Measurements from ENCODE around the gene PCSK4.
"Not testable (repeated sequence)": the region's sequence is repeated elsewhere in the genome, so short reads cannot be mapped to it uniquely, and the experiment has no call there.

The PCSK4 gene

DNA sequence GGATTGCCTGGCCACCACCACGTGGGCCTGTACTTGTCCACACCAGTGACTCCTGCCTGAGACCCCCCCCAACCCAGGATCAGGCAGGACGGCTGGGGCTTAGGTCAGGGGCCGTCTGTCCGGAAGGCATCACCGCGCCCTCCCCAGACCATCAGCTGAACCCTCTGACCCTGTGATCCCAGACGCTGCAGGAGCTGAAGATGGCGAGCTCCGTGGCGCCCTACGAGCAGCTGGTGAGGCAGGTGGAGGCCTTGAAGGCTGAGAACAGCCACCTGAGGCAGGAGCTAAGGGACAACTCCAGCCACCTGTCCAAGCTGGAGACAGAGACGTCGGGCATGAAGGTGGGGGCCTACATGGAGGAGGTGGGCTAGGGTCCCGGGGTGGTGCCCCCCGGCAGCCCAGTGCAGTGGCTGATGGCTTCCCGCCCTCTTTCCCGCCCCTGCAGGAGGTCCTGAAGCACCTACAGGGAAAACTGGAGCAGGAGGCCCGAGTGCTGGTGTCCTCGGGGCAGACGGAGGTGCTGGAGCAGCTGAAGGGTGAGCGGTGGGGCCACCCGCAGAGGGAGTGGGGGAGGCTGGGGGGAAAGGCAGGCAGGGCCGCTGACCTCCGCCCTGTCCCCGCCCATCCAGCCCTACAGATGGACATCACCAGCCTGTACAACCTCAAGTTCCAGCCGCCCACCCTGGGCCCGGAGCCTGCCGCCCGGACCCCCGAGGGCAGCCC lies 37.2 kb downstream of the PCSK4 start:
- no peak for DNase-seq

DNA sequence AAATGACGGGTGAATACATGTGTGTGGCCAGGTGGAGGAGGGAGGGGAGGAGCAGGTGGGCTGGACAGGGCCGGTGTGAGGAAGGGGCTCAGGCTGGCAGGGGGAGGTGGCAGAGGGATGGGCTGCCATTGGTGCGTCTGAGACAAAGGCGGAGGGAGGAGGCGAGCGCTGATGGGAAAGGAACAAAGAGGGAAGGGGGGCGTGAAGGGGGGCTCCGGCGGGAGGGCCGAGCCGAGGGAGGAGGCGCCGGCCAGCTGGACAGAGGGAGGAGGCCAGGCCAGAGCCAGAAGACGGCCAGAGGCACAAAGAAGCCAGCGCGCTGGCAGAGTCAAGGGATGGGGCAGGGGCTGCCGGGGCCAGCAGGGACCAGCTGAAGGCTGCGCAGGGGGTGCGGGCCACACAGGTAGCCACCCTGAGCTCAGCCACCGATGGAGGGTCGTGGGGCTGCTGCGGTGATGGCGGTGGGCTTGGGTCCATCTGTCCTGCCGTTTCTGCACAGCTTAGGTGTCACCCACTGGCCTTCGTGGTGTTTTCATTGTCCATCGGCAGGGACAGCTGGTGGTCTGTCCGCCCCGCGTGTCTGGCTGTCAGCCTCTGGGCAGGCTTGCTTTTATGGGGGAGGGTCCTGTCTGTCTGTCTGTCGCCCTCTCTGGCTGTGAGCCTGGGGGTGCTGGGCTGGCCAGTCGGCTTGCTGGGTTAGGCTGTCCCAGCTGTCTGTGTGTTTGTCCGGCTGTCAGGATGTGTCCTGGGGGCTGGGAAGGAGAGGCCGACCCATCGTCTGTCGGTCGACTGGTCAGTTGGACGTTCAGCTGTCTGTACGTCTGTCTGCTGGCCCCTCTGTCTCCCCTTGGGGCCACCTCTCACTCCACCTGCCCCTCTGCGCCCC lies 38.0 kb downstream of the PCSK4 start:
- no peak for DNase-seq

DNA sequence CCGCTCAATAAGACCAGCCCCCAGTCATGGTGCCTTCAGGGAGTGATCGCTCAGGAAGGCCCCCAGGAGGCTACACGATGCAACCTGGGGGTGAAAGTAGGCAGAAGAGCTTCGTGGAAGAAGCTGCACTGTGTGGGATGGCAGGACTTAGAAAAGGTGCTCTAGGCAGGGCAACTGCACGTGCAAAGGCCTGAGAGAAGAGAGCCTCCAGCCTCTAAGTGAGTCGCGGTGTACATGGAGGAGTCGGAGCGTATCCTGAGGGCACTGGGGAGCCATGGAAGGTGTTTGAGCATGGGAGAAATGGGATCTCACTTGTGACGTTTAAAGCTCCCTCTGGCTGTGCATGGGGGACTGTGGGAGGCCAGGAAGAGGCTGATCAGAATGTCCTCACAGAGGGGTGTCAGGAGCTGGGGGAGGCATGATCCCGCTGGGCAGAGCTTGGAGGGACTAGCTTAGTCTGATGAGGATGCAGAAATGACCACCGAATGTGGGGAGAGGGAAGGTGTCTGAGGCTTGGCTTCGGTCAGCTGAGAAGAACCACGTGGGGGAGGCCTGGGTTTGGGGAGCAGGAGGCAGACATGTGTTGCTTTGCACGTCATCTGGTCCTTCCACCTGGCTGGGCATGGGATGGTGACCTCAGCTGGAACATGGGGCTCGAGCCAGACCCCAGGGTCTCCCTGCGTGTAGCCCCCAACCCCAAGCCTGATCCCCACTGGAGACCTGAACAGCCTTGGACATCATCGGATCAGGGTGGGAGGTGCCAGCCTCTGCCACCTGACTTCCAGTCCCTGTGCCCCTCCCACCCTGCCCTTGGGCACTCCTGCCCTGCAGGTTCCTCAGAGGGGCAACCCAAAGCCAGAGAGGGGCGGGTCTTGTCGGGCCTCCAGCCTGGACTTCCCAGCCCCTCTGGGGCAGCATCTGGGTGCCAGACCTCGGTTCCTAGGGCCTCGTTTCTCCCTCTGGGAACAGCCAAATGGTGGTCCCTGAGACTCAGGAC lies 39.1 kb downstream of the PCSK4 start:
- DNase-seq = no peak

DNA sequence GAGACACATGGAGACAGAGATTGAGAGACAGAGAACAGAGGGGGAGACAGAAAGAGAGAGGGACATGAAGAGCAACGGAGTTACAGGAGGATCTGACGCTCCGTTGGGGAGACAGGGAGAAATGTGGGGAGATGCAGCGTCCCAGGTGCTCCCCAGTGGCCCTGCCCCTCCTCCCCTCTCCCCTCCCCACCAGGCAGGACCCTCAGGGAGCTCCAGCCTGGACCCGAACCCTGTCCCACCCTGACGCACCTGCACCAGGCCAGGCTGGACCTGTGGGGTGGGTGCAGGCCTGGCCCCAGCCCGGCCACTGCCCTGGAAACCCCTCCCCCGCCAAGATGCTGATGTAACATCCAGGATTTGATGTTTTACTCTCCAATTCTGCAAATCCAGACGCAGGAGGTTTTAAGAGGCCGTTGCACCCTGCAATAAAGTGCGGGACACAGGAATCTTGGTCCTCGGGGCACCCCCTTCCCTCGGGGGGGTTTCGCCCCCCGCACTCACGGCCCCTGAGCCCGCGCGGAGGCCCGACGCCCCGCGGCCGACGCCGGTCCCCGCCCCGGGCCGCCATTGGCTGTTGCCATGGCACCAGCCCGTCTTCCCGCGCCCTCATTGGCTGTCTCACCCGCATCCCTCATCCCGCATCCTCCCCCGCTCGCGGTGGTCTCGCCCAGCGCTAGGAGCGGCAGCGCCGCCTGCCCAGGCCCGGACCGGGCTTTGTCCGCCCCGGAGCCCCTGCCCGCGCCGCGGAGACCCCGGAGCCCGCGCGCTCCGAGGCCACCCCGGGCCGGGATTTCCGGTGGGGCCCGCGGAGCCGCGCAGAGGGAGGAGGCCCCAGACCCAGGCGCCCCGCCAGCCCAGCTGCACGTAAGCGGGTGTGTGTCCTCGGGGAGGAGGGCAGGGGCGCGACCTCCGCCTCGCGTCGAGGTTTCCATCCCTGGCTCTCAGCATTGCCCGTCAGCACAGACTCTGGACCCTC lies 40.4 kb downstream of the PCSK4 start, which contains the start of gene APC2:
APC2 (plus strand) TSS at position 655 of the 976 bp plus-strand sequence. CDS start 2,881 bp downstream, outside the sequence.
- DNase-seq = peak; percentile 43

DNA sequence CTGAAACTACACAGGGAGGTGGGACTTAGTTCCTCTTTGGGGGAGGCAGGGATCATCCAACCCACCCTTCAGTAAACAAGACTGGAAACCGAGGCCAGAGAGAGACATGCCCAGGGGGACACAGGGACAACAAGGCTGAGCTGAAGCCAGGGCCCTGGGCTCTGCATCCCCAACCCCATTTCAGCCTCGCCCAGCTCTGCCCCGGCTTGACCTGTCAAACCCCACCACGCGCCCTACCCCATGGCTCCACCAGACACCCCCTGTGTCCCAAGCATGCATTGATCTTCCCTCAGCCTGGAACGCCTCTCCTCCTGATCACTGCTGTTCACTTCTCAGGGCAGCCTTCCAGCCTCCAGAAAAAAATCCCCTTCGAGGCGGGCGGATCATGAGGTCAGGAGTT lies 42.2 kb downstream of the PCSK4 start:
- DNase-seq = no peak

DNA sequence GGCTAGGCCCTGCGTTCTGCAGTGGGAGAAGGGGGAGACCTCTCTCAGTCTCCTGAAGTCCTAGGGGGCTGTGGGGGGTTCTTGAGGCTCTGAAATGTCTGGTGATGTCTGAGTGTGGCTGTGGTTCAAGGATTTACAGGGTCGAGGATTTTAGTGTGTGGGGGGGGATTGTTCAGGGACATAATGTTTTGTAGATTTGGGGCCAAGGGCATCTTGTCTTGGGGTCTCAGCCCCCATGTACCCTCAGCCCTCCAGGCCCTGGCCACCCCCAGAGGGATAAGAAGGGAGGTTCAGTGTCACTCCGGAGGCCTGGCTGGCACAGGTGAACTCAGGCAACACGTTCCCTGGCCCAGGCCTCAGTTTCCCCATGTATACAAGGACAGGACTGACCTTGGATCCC lies 42.6 kb downstream of the PCSK4 start:
- DNase-seq = no peak

DNA sequence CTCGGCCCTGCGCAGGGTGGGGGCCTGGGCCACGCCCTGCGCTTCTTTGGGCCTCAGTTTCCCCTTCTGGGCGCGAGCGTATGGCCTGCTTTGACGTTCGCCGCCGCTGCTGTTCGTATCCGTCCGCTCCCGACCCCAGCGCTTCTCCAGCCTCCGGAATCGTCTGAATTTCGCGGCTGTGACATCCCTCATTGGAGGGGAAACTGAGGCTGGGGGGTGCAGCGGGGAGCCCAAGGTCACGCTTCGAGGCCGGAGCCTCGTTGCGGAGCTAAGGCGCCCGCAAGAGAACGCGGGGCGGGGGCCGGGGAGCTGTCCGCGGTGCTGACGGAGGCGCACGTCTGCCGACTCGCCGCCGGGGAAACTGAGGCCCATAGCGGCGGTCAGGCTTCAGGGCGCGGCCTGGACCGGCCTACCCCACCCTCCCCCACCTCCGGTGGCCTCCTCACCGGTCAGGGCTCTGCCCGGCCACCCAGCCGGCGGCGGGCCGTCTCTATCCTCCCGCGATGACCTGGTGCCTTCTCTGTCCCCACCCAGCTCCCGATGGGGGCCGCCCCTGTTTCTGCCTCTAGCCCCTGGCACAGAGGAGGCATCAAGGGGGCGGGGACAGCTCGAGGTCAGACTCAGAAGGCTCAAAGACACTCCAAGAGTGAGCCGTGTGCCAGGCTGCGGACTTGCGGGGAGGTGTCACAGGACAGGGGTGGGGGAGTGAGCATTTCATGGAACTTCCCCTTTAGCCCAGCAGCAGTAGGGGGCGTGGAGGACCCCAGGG lies 43.3 kb downstream of the PCSK4 start:
- DNase-seq = no peak

DNA sequence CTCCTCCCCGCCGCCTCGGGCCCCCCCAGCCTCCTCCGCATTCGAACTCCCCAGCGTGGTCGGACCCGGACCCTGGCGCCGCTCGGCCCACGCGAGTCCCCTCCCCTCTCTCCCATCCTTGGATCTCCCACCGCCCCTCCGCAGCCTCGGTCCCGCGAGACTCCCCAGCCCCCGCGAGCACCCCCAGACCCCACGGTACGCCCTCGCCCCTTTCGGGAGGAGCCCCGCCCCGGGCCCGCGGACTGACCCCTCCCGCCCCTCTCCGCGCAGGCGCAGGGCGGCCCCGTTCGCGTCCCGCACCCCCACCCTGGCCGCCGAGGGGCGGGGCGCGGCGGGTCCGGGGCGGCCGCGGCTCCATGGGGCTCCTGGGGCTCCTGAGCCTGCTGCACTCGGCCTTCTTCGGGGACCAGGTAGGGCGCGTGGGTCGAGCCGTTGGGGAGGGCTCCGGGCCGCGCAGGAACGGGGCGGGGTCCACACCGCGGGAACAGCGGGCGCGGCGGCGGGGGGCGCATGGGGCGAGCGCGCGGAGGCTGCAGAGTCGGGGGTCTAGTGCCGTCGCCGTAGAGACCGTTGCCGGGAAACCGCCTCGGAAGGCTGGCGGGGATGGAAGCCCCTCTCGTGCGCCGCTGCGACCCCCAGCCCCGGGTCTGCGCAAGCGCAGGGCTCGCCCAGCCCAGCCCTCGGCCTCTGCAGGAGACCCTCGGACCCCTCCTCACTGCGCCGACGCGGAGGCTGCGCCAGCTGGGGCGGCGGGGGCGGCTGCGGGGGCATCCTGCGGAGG lies 44.0 kb downstream of the PCSK4 start:
- DNase-seq = no peak

DNA sequence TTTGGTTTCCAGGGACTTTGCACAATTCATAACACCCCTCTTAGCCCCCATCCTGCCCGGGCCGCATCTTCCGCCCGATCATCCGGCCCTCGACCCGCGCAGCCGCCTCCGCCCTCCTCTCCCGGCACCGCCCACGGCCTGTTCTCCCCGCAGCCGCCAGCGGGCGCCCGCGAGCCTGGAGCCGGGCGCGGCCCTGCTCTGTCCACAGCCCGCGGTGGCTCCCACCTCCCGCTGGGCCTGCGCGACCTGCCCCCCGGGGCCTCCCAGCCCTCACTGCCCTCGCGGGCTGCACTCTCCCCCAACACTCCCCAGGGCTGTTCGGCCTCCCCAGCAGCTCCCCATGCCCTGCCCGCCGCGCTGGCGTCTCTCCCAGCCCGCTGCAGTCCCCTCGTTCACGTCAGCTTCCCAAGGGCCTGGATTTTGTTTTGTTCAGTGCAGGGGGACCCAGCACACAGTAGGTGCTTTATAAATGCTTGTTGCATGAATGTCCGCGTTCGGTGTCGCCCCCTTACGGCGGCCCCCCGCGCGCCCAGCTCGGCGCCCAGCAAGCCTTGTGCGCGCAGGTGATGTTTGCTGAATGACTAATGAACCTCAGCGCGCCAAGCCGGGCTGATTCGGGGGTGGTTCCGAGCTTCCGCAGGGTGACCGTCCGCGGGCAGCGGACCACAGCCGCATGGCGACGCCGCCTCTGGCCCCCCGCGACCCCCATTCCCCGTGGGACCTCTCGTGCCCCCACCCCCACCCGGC lies 44.8 kb downstream of the PCSK4 start:
- no peak for DNase-seq

DNA sequence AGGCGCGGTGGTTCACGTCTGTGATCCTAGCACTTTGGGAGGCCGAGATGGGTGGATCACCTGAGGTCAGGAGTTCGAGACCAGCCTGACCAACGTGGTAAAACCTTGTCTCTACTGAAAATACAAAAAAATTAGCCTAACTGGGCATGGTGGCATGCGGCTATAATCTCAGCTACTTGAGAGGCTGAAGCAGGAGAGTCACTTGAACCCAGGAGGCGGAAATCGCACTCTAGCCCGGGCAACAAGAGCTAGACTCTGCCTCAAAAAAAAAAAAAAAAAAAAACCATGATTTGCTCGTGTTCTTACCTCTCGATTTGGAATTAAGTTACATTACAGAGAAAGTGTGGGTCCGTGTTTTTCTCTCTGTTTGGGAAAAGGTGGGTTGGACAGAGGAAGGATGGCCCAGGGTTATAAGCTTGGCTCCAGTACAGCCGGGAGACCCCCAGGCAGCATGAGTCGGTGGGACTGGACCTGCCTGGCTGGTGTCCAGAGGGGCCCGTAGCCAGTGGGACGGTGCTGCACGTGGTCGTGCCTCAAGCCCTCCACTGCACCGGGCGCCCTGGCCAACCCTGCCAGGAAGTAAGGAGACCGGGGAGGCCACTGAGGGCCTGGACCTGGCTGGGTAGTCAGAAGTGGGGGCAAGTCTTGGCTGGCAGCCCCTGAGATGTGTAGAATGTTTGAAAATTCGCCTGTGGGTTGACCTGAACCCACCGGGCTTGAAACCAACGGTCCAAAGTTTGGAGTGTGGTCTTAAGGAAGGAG lies 48.3 kb downstream of the PCSK4 start:
- no peak for DNase-seq

DNA sequence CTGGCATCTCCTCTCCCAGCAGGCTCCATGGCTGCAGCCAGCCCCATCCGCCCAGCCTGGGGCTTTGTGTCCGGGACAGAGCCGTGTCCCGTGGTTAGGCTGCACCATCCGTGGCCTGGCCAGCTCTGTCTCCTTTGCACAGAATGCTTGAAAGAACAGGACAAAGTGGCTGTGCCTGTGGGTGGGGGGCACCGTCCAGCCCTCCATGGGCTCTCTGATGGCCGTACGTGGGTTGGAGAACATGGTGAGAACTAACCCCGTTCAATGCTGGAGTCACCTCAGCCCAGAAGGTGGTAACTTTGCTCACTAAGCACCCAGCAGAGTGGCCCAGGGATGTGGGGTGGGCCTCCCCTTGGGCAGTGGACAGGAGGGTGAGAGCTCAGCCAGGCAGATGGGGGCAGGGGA lies 49.1 kb downstream of the PCSK4 start:
- DNase-seq = no peak

DNA sequence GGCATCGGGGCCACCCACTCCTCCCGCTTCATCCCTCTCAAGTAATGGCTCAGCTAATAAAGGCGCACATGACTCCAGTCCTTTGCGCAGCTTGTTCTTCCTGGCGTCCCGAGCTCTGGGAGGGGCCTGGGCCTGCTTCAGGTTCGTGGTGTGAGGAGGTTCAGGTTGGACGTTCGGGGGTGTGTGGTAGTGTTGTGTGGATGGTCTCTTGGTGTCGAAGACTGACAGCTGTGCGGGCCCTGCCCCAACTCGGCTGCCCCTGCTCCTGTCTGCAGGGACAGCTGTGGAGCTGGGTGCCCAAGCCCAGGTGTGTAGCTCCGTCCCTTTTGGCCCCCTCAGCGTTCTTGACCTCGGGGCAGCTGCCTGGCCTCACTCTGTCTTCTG lies 49.7 kb downstream of the PCSK4 start:
- no peak for DNase-seq

DNA sequence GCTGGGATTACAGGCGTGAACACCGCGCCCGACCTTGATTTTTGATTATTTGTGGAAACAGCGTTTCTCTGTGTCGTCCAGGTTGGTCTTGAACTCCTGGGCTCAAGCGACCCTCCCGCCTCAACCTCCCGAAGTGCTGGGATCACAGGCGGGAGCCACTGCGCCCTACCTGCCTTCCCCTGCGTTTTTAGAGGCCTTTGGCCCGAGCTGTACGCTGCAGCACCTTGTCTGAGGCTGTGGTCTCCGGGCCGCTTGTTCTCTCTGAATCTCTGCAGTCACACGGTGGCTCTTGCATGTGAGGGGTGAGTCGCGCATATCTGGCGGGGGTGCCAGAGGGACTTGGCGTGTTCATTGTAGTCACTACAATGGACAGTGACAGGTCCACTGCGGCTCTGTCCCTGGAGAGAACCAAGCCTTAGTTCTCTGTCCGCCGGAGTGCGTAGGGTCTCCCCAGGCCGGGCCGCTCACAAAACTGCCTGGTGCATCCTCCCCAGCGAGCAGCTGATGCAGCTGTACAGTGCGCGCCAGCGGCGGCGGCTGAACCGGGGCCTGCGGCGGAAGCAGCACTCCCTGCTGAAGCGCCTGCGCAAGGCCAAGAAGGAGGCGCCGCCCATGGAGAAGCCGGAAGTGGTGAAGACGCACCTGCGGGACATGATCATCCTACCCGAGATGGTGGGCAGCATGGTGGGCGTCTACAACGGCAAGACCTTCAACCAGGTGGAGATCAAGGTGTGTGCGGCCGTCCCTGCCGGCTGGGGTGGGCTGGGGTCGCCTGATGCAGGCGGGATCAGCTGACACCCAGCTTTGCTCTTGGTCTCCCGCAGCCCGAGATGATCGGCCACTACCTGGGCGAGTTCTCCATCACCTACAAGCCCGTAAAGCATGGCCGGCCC lies 50.4 kb downstream of the PCSK4 start:
- DNase-seq = not testable (repeated sequence)

DNA sequence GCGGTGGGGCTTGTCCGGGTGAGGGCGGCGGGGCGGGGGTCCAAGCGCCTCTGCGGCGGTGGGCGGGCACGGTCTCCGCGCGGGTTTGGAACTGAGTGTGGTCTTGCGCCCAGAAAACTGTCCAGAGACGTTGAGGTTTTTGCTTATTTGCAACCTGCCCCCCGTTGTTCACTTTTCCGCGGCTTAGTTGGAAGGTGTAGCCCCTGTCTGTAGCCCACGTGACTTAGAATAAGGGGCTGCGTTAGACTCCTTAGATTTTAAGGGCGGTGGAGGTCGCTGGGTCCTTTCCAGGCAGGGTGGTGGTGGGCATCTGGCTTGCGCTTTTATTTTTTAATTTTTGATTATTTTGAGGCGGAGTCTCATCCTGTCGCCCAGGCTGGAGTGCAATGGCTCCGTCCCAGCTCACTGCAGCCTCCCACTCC lies 51.2 kb downstream of the PCSK4 start:
- DNase-seq = no peak

DNA sequence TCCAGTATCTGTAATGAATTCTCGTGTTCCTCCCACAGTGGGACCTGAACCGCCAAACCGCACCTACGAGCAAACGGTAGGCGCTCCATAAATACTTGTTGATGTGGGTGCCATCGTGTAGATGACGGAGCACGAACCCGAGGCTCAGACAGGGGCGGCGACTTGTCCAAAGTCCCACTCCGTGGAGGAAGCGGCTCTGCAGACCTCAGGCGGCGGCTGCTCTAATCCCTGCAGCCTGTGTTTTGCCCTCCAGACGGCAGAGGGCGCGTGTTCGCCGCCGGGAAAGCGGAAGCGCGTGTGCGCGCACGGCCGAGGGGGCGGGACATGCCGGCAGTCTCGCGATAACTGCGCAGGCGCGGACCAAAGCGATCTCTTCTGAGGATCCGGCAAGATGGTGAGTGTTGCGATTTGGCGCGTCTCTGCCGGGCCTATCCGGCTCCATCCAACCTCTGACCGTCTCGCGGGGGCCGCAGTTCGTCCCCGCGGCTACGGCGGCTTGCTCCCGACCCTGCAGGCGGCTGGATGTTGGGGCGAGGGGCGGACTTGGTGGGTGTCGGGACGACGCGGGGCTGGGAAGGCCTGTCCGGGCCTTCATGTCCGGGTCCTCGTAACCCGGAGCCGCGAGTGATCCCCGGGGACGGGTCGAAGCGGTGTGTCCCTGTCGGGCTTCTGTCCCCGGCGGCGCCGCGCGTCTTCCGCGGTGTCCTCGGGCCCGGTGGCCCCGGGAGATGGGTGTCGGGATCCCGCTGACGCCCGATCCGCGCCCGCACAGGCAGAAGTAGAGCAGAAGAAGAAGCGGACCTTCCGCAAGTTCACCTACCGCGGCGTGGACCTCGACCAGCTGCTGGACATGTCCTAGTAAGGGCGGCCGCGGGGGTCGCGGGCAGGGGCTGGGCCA lies 51.9 kb downstream of the PCSK4 start, which contains the start of gene RPS15:
RPS15 (plus strand) TSS at position 362 of the 898 bp plus-strand sequence; CDS start at position 392, 30 bp downstream.
- DNase-seq = peak; percentile 78

DNA sequence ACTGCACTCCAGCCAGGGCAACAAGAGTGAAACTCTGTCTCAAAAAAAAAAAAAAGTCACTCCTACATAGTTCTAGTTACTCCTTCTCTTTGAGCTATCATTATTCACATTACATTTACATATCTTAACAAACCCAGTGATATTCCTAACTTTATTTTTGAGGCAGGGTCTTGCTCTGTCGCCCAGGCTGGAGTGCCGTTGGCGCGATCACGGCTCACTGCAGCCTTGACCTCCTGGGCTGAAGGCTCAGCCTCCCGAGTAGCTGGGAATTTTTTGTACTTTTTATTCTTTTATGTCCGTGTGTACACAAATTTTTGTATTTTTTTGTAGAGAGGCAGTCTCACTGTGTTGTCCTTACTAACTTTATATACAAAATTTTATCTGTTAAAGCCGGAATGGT lies 52.5 kb downstream of the PCSK4 start:
- no peak for DNase-seq

Data from NCI-H524 treated with DMSO at 0.1 percent for 48 hours (cell line).